K562 (cell line): ENCODE results near the gene FBXW8. TPM values are rescaled to one million over a fixed set of nuclear protein-coding genes. Genes with fewer than 3 reads are reported as not detected.

Experiments used
- ETV1 ChIP-seq: fragments of 450-650 bp; conservative IDR thresholded peaks from 2 replicates; pipeline ENCODE4 v1.6.1; 2016; ENCODE audit warnings: missing genetic modification characterization, control low read depth, low read depth, missing compliant biosample characterization
- ETV5 ChIP-seq: sonication (generic); formaldehyde crosslinking; IDR thresholded peaks from 2 replicates; pipeline ENCODE4 v1.4.0; 2020; ENCODE audit warnings: low read depth, mild to moderate bottlenecking, missing genetic modification reagents
- MAZ ChIP-seq, 2 experiments: fragments of 450-650 bp in 1 of 2; sonication (generic) in 1 of 2; formaldehyde crosslinking; IDR thresholded peaks in 1 of 2; conservative IDR thresholded peaks in 1 of 2; 2 replicates each; pipeline versions ENCODE4 v1.4.0 to v1.5.0; 2020; ENCODE audit warnings: mild to moderate bottlenecking in 1 of 2, missing genetic modification reagents in 1 of 2
- NFXL1 ChIP-seq: fragments of 450-650 bp; formaldehyde crosslinking; IDR thresholded peaks from 2 replicates; pipeline ENCODE4 v1.4.0; 2021; ENCODE audit warnings: mild to moderate bottlenecking
- SIRT6 ChIP-seq: IDR thresholded peaks from one replicate; pipeline ENCODE4 v1.6.1; 2012; ENCODE audit warnings: low read depth, mild to moderate bottlenecking, control low read depth, inconsistent platforms, low read length, moderate library complexity
- SMAD3 ChIP-seq: fragments of 450-650 bp; formaldehyde crosslinking; conservative IDR thresholded peaks from 2 replicates; pipeline ENCODE4 v1.4.0; 2020; ENCODE audit warnings: mild to moderate bottlenecking
- WHSC1 ChIP-seq: IDR thresholded peaks from one replicate; pipeline ENCODE4 v1.6.1; 2012; ENCODE audit warnings: low read length, control low read depth, inconsistent platforms
- ZNF253 ChIP-seq: fragments of 250-450 bp; sonication (Bioruptor Pico); conservative IDR thresholded peaks from 2 replicates; pipeline ENCODE4 v1.6.1; 2021; ENCODE audit warnings: mild to moderate bottlenecking
- ZNF766 ChIP-seq: fragments of 200-800 bp; sonication (Bioruptor generic); conservative IDR thresholded peaks from 2 replicates; pipeline ENCODE4 v1.6.1; 2016; ENCODE audit warnings: missing genetic modification characterization, missing compliant biosample characterization
- ZNF79 ChIP-seq: fragments of 250-450 bp; sonication (Bioruptor Pico); IDR thresholded peaks from 2 replicates; pipeline ENCODE4 v1.4.0; 2020; ENCODE audit warnings: low read depth, mild to moderate bottlenecking, moderate library complexity
- polyA plus RNA-seq, 8 experiments: library from polyadenylated mRNA; depleted of rRNA in 4 of 8; stranded (reverse) in 5 of 8; unstranded in 3 of 8; fragments of >200 nt; fragmentation: Nextera tagmentation in 2 of 8; fragmentation: Illumina TruSeq in 1 of 8; extraction: Ambion mirVana in 2 of 8; extraction: Trizol in 1 of 8; gene quantifications; 2 replicates each; pipeline versions ENCODE4 v1.2.1 to v1.2.3, GENCODE V29; 2011 to 2014; ENCODE audit warnings: inconsistent platforms in 1 of 8, missing spikeins in 1 of 8
- total RNA-seq, 7 experiments: library from RNA; depleted of rRNA in 6 of 7; stranded (reverse); fragments of >200 nt in 6 of 7; fragmentation: Illumina TruSeq in 2 of 7; extraction: Trizol in 2 of 7; gene quantifications; 2 replicates each; pipeline versions ENCODE4 v1.2.1 to v1.2.3, GENCODE V29; 2011 to 2021; ENCODE audit warnings: low replicate concordance in 1 of 7
- TF ChIP-seq, protein P1 (sequence below): fragments of 200-800 bp; sonication (Bioruptor generic); IDR thresholded peaks from 2 replicates; pipeline ENCODE4 v1.6.1; 2017; ENCODE audit warnings: missing genetic modification characterization, missing compliant biosample characterization
- TF ChIP-seq, protein P2 (sequence below): sonication (generic); formaldehyde crosslinking; IDR thresholded peaks from 2 replicates; pipeline ENCODE4 v1.9.0; 2022; ENCODE audit warnings: mild to moderate bottlenecking, missing genetic modification reagents
- TF ChIP-seq, protein P3 (sequence below), 2 experiments: fragments of 450-650 bp; IDR thresholded peaks; 2 replicates each; pipeline ENCODE4 v1.6.1; 2018; ENCODE audit warnings: mild to moderate bottlenecking in 2 of 2, low read depth in 1 of 2; ENCODE audit not compliant: partially characterized antibody in 2 of 2
- TF ChIP-seq, protein P4 (sequence below): fragments of 250-450 bp; sonication (Bioruptor Pico); IDR thresholded peaks from 2 replicates; pipeline ENCODE4 v1.5.0; 2022; ENCODE audit warnings: mild to moderate bottlenecking
- TF ChIP-seq, protein P5 (sequence below): IDR thresholded peaks from 2 replicates; pipeline ENCODE4 v1.6.1; 2012; ENCODE audit warnings: low read depth, low read length, improper control_type of control experiment, borderline replicate concordance

FBXW8 gene
- total and polyA plus RNA-seq, 9 of the 15 experiments (the other 6 are each of a cell fraction or from before 2014, with no cell fraction given), result 0.58 to 8.3 (median 4.4) TPM

DNA sequence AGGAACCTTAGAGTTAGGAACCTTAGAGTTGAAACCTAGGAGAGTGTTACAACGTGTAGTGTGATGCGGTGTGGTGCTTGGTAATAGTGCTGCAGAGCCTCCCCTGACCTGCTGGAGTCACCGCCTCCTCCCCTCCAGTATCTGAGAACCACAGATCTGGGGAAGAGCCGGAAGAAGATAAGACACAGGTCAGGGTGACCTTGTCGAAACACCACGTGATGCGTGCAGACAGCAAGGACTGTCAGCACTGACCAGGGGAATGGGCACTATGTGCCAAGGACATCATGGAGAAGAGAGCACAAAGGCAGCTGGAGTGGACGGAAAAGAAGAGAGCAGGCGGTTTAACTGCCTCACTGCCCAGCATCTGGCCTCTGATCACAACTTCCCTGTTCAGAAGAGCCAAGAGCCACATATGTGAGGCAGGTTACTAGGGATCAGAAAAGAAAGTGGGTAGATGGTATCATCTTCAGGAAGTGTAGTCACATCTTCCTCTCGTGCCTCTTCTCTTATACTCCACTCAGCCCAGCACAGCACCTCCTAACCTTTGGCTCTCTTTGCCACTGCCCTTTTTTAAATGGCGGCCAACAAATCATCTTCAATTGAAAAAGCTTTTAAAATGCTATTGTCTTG lies 94.8 kb downstream of the FBXW8 start (continued):
- TF ChIP-seq, protein P1, sequence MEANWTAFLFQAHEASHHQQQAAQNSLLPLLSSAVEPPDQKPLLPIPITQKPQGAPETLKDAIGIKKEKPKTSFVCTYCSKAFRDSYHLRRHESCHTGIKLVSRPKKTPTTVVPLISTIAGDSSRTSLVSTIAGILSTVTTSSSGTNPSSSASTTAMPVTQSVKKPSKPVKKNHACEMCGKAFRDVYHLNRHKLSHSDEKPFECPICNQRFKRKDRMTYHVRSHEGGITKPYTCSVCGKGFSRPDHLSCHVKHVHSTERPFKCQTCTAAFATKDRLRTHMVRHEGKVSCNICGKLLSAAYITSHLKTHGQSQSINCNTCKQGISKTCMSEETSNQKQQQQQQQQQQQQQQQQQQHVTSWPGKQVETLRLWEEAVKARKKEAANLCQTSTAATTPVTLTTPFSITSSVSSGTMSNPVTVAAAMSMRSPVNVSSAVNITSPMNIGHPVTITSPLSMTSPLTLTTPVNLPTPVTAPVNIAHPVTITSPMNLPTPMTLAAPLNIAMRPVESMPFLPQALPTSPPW (CRISPR knock-in tag), result no peak; the same call in 1 of the 2 replicates
- TF ChIP-seq ZNF766 (0 out of 2 replicates have a peak, but pooled peaks have one; percentile 82), WHSC1 (no peak), SIRT6 (no peak), ZNF79 (CRISPR knock-in tag) (no peak), ETV5 (CRISPR knock-in tag) (peak; percentile 66), SMAD3 (CRISPR knock-in tag) (0 out of 2 replicates have a peak, but pooled peaks have one; percentile 54), ETV1 (tag) (peak; percentile 94), MAZ (CRISPR knock-in tag; conservative IDR thresholded peaks at IDR 0.05 in 1 of 2, IDR thresholded peaks at IDR 0.05 in 1 of 2) (peak; percentile 34 to 61; a peak in 1 of 4 replicates), ZNF253 (CRISPR knock-in tag) (no peak), NFXL1 (no peak)
- TF ChIP-seq, protein P2, sequence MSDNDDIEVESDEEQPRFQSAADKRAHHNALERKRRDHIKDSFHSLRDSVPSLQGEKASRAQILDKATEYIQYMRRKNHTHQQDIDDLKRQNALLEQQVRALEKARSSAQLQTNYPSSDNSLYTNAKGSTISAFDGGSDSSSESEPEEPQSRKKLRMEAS (CRISPR knock-in tag), result 0 out of 2 replicates have a peak, but pooled peaks have one; percentile 37
- TF ChIP-seq, protein P3, sequence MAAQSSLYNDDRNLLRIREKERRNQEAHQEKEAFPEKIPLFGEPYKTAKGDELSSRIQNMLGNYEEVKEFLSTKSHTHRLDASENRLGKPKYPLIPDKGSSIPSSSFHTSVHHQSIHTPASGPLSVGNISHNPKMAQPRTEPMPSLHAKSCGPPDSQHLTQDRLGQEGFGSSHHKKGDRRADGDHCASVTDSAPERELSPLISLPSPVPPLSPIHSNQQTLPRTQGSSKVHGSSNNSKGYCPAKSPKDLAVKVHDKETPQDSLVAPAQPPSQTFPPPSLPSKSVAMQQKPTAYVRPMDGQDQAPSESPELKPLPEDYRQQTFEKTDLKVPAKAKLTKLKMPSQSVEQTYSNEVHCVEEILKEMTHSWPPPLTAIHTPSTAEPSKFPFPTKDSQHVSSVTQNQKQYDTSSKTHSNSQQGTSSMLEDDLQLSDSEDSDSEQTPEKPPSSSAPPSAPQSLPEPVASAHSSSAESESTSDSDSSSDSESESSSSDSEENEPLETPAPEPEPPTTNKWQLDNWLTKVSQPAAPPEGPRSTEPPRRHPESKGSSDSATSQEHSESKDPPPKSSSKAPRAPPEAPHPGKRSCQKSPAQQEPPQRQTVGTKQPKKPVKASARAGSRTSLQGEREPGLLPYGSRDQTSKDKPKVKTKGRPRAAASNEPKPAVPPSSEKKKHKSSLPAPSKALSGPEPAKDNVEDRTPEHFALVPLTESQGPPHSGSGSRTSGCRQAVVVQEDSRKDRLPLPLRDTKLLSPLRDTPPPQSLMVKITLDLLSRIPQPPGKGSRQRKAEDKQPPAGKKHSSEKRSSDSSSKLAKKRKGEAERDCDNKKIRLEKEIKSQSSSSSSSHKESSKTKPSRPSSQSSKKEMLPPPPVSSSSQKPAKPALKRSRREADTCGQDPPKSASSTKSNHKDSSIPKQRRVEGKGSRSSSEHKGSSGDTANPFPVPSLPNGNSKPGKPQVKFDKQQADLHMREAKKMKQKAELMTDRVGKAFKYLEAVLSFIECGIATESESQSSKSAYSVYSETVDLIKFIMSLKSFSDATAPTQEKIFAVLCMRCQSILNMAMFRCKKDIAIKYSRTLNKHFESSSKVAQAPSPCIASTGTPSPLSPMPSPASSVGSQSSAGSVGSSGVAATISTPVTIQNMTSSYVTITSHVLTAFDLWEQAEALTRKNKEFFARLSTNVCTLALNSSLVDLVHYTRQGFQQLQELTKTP (IDR thresholded peaks at IDR 0.05; ENCODE audit: low read depth in 1 of 2, partially characterized antibody in 2 of 2), result no peak
- TF ChIP-seq, protein P4, sequence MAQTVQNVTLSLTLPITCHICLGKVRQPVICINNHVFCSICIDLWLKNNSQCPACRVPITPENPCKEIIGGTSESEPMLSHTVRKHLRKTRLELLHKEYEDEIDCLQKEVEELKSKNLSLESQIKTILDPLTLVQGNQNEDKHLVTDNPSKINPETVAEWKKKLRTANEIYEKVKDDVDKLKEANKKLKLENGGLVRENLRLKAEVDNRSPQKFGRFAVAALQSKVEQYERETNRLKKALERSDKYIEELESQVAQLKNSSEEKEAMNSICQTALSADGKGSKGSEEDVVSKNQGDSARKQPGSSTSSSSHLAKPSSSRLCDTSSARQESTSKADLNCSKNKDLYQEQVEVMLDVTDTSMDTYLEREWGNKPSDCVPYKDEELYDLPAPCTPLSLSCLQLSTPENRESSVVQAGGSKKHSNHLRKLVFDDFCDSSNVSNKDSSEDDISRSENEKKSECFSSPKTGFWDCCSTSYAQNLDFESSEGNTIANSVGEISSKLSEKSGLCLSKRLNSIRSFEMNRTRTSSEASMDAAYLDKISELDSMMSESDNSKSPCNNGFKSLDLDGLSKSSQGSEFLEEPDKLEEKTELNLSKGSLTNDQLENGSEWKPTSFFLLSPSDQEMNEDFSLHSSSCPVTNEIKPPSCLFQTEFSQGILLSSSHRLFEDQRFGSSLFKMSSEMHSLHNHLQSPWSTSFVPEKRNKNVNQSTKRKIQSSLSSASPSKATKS (CRISPR knock-in tag), result no peak
- TF ChIP-seq, protein P5, sequence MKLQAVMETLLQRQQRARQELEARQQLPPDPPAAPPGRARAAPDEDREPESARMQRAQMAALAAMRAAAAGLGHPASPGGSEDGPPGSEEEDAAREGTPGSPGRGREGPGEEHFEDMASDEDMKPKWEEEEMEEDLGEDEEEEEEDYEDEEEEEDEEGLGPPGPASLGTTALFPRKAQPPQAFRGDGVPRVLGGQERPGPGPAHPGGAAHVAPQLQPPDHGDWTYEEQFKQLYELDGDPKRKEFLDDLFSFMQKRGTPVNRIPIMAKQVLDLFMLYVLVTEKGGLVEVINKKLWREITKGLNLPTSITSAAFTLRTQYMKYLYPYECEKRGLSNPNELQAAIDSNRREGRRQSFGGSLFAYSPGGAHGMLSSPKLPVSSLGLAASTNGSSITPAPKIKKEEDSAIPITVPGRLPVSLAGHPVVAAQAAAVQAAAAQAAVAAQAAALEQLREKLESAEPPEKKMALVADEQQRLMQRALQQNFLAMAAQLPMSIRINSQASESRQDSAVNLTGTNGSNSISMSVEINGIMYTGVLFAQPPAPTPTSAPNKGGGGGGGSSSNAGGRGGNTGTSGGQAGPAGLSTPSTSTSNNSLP, result no peak
